GM10266 (cell line): Measurements from ENCODE around the gene LAMTOR4.

Experiments
- DNase-seq: peaks from one replicate; pipeline ENCODE4 v3.0.0; 2012; ENCODE audit errors: extremely low spot score
- TF ChIP-seq, protein P1 (sequence below): IDR thresholded peaks from 2 replicates; pipeline ENCODE4 v1.5.1; 2012; ENCODE audit warnings: mild to moderate bottlenecking, low read depth; ENCODE audit not compliant: control insufficient read depth, insufficient read depth; ENCODE audit errors: missing control alignments

Gene LAMTOR4

DNA sequence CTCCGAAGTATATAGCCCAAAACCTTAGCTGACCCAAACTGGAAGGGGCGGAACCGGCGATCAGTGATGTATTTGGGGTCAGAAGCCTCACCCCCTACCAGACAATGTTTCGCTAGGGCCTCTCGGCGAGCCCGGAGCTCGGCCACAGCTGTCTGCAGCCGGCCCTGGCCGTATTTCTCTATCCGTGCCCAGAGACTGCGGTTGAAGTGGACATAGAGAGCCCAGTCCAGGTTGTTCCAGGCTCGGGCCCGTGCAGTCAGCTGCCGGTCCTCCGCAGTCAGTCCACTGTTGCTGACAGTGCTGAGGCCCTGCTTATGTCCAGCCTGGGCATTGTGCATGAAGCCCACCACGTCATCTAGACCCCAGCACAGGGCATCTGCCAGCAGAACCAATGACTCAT is 11.3 kb downstream of the LAMTOR4 start:
- no peak for DNase-seq
- TF ChIP-seq, protein P1, sequence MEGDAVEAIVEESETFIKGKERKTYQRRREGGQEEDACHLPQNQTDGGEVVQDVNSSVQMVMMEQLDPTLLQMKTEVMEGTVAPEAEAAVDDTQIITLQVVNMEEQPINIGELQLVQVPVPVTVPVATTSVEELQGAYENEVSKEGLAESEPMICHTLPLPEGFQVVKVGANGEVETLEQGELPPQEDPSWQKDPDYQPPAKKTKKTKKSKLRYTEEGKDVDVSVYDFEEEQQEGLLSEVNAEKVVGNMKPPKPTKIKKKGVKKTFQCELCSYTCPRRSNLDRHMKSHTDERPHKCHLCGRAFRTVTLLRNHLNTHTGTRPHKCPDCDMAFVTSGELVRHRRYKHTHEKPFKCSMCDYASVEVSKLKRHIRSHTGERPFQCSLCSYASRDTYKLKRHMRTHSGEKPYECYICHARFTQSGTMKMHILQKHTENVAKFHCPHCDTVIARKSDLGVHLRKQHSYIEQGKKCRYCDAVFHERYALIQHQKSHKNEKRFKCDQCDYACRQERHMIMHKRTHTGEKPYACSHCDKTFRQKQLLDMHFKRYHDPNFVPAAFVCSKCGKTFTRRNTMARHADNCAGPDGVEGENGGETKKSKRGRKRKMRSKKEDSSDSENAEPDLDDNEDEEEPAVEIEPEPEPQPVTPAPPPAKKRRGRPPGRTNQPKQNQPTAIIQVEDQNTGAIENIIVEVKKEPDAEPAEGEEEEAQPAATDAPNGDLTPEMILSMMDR = no peak

GRCh38 chr7:100163006-100163531 is 14.4 kb downstream of the LAMTOR4 start:
- DNase-seq = no peak
- TF ChIP-seq, protein P1 = no peak

GRCh38 chr7:100163871-100164270 is 15.2 kb downstream of the LAMTOR4 start:
- DNase-seq = no peak
- TF ChIP-seq, protein P1 = no peak

DNA sequence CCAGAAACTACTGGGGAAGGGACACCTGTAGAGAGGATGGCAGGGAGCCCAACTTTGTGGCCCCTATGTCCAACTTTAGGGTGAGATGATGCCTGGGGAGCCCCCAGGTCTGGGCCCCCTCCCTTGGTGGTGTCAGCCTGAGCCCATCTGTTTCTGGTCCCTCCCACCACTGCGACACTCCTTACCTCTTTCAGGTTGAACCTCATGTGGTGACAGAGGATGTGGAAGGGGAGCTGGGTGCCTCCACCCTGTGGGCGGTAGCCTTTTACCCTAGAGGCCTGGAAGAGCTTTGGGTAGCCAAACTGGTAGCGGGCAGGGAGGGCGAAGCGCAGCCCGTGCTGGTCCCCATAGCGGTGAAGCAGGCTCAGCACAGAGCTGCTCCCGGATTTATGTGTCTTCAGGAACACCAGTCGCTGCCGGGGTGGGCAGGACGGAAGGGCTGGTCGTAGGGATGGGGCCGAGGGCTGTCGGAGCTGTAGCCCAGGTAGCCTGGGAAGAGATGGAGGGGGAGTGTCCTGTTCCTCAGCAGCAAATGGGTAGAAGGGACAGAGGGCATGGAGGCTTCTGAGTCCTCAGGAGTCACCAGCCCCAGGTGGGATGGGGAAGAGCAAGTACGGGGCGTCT is 17.7 kb downstream of the LAMTOR4 start:
- DNase-seq = peak; percentile 9
- TF ChIP-seq, protein P1 = no peak

- peak; percentile 44 for DNase-seq
- TF ChIP-seq, protein P1 = no peak
Measured at GRCh38 chr7:100166970-100167911, 18.5 kb downstream of the LAMTOR4 start.

DNA sequence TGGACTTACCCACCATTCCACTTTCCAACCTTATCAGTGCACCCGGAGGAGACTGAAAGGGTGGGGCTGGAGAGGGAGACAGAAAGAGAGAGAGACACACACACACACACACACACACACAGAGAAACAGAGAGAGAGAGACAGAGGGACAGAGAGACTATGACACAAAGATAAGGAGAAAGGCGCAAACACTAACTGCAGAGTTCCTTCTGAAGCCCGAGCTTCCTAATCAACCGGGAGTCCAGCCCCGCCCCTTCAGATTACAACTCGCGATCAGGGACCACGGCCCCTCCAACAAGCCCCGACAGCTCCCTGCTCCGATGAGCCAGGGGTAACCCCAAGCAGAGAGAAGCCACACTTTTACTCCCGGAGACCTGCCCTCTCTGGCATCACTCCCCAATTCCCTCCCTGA is 19.2 kb downstream of the LAMTOR4 start:
- TF ChIP-seq, protein P1 = no peak
- DNase-seq = peak; percentile 33
